ENCODE measurements around the gene VAPB. TPM values are rescaled to one million over a fixed set of nuclear protein-coding genes. Genes with fewer than 3 reads are reported as not detected.

VAPB gene
- total and polyA plus RNA-seq, 4 experiments from 2014 or later, result 27.6 to 40.1 (median 33.0) TPM

GRCh38 chr20:58398254-58398653, 9.2 kb downstream of the VAPB start:
- ChIA-PET CTCF (ENCODE audit: partially characterized antibody) (no interaction called here), POLR2A (ENCODE audit: partially characterized antibody) (interaction anchor here (2.4 kb wide), 1 partner anchor 9 kb away, joined by 8 read pairs; the partner anchor contains the start of gene VAPB)
- peak overlapping the region in 4 of 7 donors; percentile 39 to 74 (median 58) for H3K27ac Mint-ChIP-seq
- no peak for DNase-seq
- H3K4me1 Mint-ChIP-seq, result peaks cover 23 to 56% (median 49%) of the 10 kb centered on the region in 4 donors
- intact Hi-C loops (cut with micrococcal nuclease), result no loop called here
- Histone ChIP-seq H3K27me3 (ENCODE audit: insufficient read depth, low read length) (no peaks in the 10 kb centered on the region), H3K4me3 (ENCODE audit: low read length in 2 of 2) (no peak overlapping the region), H3K9me3 (ENCODE audit: control insufficient read depth in 1 of 2, low read length in 2 of 2) (no peaks in the 10 kb centered on the region), H3K27ac (ENCODE audit: low read depth, low read length) (no peak overlapping the region), H3K36me3 (ENCODE audit: insufficient read depth, low read length) (no peaks in the 10 kb centered on the region), H3K4me1 (ENCODE audit: insufficient read depth, low read length) (peaks cover 93% of the 10 kb centered on the region)
- H3K4me3 Mint-ChIP-seq, result peak overlapping the region in 3 of 8 donors; percentile 3 to 68 (median 5)
- H3K9me3 Mint-ChIP-seq, result peaks cover 0 to 2% (median 0%) of the 10 kb centered on the region in 8 donors
- H3K36me3 Mint-ChIP-seq, result peaks cover 0 to 23% of the 10 kb centered on the region in 2 donors
- no peaks in the 10 kb centered on the region for H3K27me3 Mint-ChIP-seq

- Histone ChIP-seq H3K9me3 (ENCODE audit: control insufficient read depth in 1 of 2, low read length in 2 of 2) (no peaks in the 10 kb centered on the region), H3K36me3 (ENCODE audit: insufficient read depth, low read length) (no peaks in the 10 kb centered on the region), H3K4me1 (ENCODE audit: insufficient read depth, low read length) (peaks cover 94% of the 10 kb centered on the region), H3K27ac (ENCODE audit: low read depth, low read length) (no peak overlapping the region), H3K27me3 (ENCODE audit: insufficient read depth, low read length) (no peaks in the 10 kb centered on the region), H3K4me3 (ENCODE audit: low read length in 2 of 2) (no peak overlapping the region)
- no peak for DNase-seq
- peak overlapping the region in 3 of 8 donors; percentile 1 to 48 (median 39) for H3K4me3 Mint-ChIP-seq
- intact Hi-C loops (cut with micrococcal nuclease), result no loop called here
- peak overlapping the region in 2 of 7 donors; percentile 56 to 65 for H3K27ac Mint-ChIP-seq
- ChIA-PET CTCF (ENCODE audit: partially characterized antibody) (interaction anchor here (0.6 kb wide), 1 partner anchor 8 kb away, joined by 4 read pairs; no protein-coding TSS in a partner anchor), POLR2A (ENCODE audit: partially characterized antibody) (interaction anchor here (0.8 kb wide), 1 partner anchor 11 kb away, joined by 5 read pairs; the partner anchor contains the start of gene VAPB)
- H3K36me3 Mint-ChIP-seq, result peaks cover 0 to 17% of the 10 kb centered on the region in 2 donors
- H3K27me3 Mint-ChIP-seq, result no peaks in the 10 kb centered on the region
- H3K9me3 Mint-ChIP-seq, result peaks cover 0 to 2% (median 0%) of the 10 kb centered on the region in 8 donors
- H3K4me1 Mint-ChIP-seq, result peaks cover 7 to 43% (median 37%) of the 10 kb centered on the region in 4 donors
These were observed 10.9 kb downstream of the VAPB start for GRCh38 chr20:58399926-58400325.

- CTCF ChIA-PET (ENCODE audit: partially characterized antibody), result no interaction called here
- Histone ChIP-seq H3K4me3 (ENCODE audit: low read length in 2 of 2) (no peak overlapping the region), H3K27ac (ENCODE audit: low read depth, low read length) (no peak overlapping the region), H3K36me3 (ENCODE audit: insufficient read depth, low read length) (no peaks in the 10 kb centered on the region), H3K9me3 (ENCODE audit: control insufficient read depth in 1 of 2, low read length in 2 of 2) (no peaks in the 10 kb centered on the region), H3K27me3 (ENCODE audit: insufficient read depth, low read length) (no peaks in the 10 kb centered on the region), H3K4me1 (ENCODE audit: insufficient read depth, low read length) (peaks cover 92% of the 10 kb centered on the region)
- POLR2A ChIA-PET (ENCODE audit: partially characterized antibody), result no interaction called here
- Mint-ChIP-seq H3K36me3 (peaks cover 0 to 10% of the 10 kb centered on the region in 2 donors), H3K9me3 (peaks cover 0 to 2% (median 0%) of the 10 kb centered on the region in 8 donors), H3K27me3 (no peaks in the 10 kb centered on the region), H3K4me3 (no peak overlapping the region), H3K4me1 (peaks cover 0 to 35% (median 27%) of the 10 kb centered on the region in 4 donors), H3K27ac (no peak overlapping the region)
- DNase-seq, result no peak
- intact Hi-C loops (cut with micrococcal nuclease), result no loop called here
These were observed 12.1 kb downstream of the VAPB start for GRCh38 chr20:58401162-58401561.

DNA sequence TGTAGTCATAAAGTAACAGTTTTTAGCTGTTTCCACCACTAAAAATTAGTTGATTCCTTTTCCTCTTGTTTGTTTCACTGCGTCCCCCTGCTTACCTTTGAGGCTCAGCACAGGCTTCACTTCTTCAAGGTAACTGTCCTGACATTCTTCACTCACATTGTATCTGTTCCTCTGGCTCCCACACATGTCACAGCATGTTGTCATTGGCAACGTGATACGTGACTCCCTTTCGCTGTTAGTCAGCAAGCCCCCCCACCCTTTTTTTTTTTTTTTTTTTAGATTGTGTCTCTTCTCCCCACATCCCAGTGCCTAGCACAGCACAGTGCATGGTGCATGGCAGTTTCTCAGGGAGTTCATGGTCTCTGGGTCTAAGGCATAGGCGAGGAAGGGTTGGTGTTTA, 13.3 kb downstream of the VAPB start:
- H3K27ac ChIP-seq (ENCODE audit: low read depth, low read length), result no peak overlapping the region
- intact Hi-C loops (cut with micrococcal nuclease), result no loop called here
- H3K4me3 ChIP-seq (ENCODE audit: low read length in 2 of 2), result no peak overlapping the region
- DNase-seq, result no peak
- no peaks in the 10 kb centered on the region for H3K9me3 ChIP-seq (ENCODE audit: control insufficient read depth in 1 of 2, low read length in 2 of 2)
- no peak overlapping the region for H3K27ac Mint-ChIP-seq
- H3K27me3 Mint-ChIP-seq, result no peaks in the 10 kb centered on the region
- ChIA-PET POLR2A (ENCODE audit: partially characterized antibody) (no interaction called here), CTCF (ENCODE audit: partially characterized antibody) (no interaction called here)
- H3K36me3 ChIP-seq (ENCODE audit: insufficient read depth, low read length), result no peaks in the 10 kb centered on the region
- H3K9me3 Mint-ChIP-seq, result peaks cover 0 to 2% (median 0%) of the 10 kb centered on the region in 8 donors
- H3K4me1 ChIP-seq (ENCODE audit: insufficient read depth, low read length), result peaks cover 94% of the 10 kb centered on the region
- H3K4me3 Mint-ChIP-seq, result no peak overlapping the region
- peaks cover 0 to 32% (median 22%) of the 10 kb centered on the region in 4 donors for H3K4me1 Mint-ChIP-seq
- peaks cover 0 to 6% of the 10 kb centered on the region in 2 donors for H3K36me3 Mint-ChIP-seq
- no peaks in the 10 kb centered on the region for H3K27me3 ChIP-seq (ENCODE audit: insufficient read depth, low read length)

DNA sequence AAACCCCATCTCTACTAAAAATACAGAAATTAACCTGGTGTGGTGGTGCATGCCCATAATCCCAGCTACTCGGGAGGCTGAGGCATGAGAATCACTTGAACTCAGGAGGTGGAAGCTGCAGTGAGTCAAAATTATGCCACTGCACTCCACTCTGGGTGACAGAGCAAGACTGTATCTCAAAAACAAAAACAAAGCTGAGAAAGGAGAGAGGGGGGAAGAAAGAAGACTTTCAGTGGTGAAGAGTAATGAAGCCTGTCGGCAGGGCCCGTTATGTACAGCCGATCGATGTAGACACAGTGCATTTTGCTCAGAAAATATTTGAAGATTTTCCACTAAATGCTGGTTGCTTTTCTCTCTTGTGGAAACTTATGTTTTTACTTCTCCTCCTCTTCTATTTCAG, 13.8 kb downstream of the VAPB start:
- peaks cover 5 to 31% (median 20%) of the 10 kb centered on the region in 4 donors for H3K4me1 Mint-ChIP-seq
- intact Hi-C loops (cut with micrococcal nuclease), result no loop called here
- Histone ChIP-seq H3K4me3 (ENCODE audit: low read length in 2 of 2) (no peak overlapping the region), H3K27ac (ENCODE audit: low read depth, low read length) (no peak overlapping the region), H3K4me1 (ENCODE audit: insufficient read depth, low read length) (peaks cover 95% of the 10 kb centered on the region), H3K9me3 (ENCODE audit: control insufficient read depth in 1 of 2, low read length in 2 of 2) (no peaks in the 10 kb centered on the region), H3K27me3 (ENCODE audit: insufficient read depth, low read length) (no peaks in the 10 kb centered on the region), H3K36me3 (ENCODE audit: insufficient read depth, low read length) (no peaks in the 10 kb centered on the region)
- ChIA-PET CTCF (ENCODE audit: partially characterized antibody) (no interaction called here), POLR2A (ENCODE audit: partially characterized antibody) (no interaction called here)
- H3K27me3 Mint-ChIP-seq, result no peaks in the 10 kb centered on the region
- H3K4me3 Mint-ChIP-seq, result no peak overlapping the region
- peaks cover 0 to 2% (median 0%) of the 10 kb centered on the region in 8 donors for H3K9me3 Mint-ChIP-seq
- no peak for DNase-seq
- H3K27ac Mint-ChIP-seq, result no peak overlapping the region
- peaks cover 0 to 6% of the 10 kb centered on the region in 2 donors for H3K36me3 Mint-ChIP-seq

- CTCF ChIA-PET (ENCODE audit: partially characterized antibody), result no interaction called here
- peaks cover 0 to 3% of the 10 kb centered on the region in 2 donors for H3K36me3 Mint-ChIP-seq
- H3K27ac Mint-ChIP-seq, result no peak overlapping the region
- Histone ChIP-seq H3K36me3 (ENCODE audit: insufficient read depth, low read length) (no peaks in the 10 kb centered on the region), H3K4me3 (ENCODE audit: low read length in 2 of 2) (no peak overlapping the region), H3K4me1 (ENCODE audit: insufficient read depth, low read length) (peaks cover 95% of the 10 kb centered on the region), H3K9me3 (ENCODE audit: control insufficient read depth in 1 of 2, low read length in 2 of 2) (no peaks in the 10 kb centered on the region), H3K27ac (ENCODE audit: low read depth, low read length) (no peak overlapping the region), H3K27me3 (ENCODE audit: insufficient read depth, low read length) (no peaks in the 10 kb centered on the region)
- no peak for DNase-seq
- H3K9me3 Mint-ChIP-seq, result peaks cover 0 to 1% (median 0%) of the 10 kb centered on the region in 8 donors
- no peak overlapping the region for H3K4me3 Mint-ChIP-seq
- POLR2A ChIA-PET (ENCODE audit: partially characterized antibody), result no interaction called here
- intact Hi-C loops (cut with micrococcal nuclease), result no loop called here
- no peaks in the 10 kb centered on the region for H3K27me3 Mint-ChIP-seq
- peaks cover 6 to 31% (median 19%) of the 10 kb centered on the region in 4 donors for H3K4me1 Mint-ChIP-seq
These were observed 14.2 kb downstream of the VAPB start for GRCh38 chr20:58403272-58403671.

GRCh38 chr20:58405504-58406291, 16.7 kb downstream of the VAPB start:
- H3K36me3 Mint-ChIP-seq, result no peaks in the 10 kb centered on the region
- H3K27ac Mint-ChIP-seq, result no peak overlapping the region
- H3K4me3 Mint-ChIP-seq, result no peak overlapping the region
- H3K9me3 Mint-ChIP-seq, result no peaks in the 10 kb centered on the region
- Histone ChIP-seq H3K27ac (ENCODE audit: low read depth, low read length) (no peak overlapping the region), H3K4me1 (ENCODE audit: insufficient read depth, low read length) (peaks cover 94% of the 10 kb centered on the region), H3K27me3 (ENCODE audit: insufficient read depth, low read length) (no peaks in the 10 kb centered on the region), H3K9me3 (ENCODE audit: control insufficient read depth in 1 of 2, low read length in 2 of 2) (no peaks in the 10 kb centered on the region), H3K4me3 (ENCODE audit: low read length in 2 of 2) (no peak overlapping the region), H3K36me3 (ENCODE audit: insufficient read depth, low read length) (no peaks in the 10 kb centered on the region)
- DNase-seq, result no peak
- H3K4me1 Mint-ChIP-seq, result peaks cover 0 to 33% (median 32%) of the 10 kb centered on the region in 4 donors
- intact Hi-C loops (cut with micrococcal nuclease), result no loop called here
- ChIA-PET CTCF (ENCODE audit: partially characterized antibody) (interaction anchor here (1.6 kb wide), 1 partner anchor 17 kb away, joined by 5 read pairs; the partner anchor contains the start of gene VAPB), POLR2A (ENCODE audit: partially characterized antibody) (interaction anchor here (0.6 to 1.8 kb wide), 2 partner anchors 16 to 379 kb away, joined by 3 to 10 read pairs; partner anchors contain the start of gene VAPB)
- no peaks in the 10 kb centered on the region for H3K27me3 Mint-ChIP-seq

All from CD4-positive, alpha-beta memory T cell (primary cell).